Superior temporal gyrus (tissue), 1 donor: Measurements from ENCODE around the gene BCAS2.

ENCODE experiments used
- DNase-seq: peaks from one replicate; pipeline ENCODE4 v3.0.0-alpha.2; 2016; ENCODE audit errors: extremely low spot score

Gene BCAS2

GRCh38 chr1:114559356-114559755 is 22.1 kb downstream of the BCAS2 start:
- no peak for DNase-seq

GRCh38 chr1:114558544-114558943 is 22.9 kb downstream of the BCAS2 start:
- peak; percentile 15 for DNase-seq

- DNase-seq: no peak
Observed at GRCh38 chr1:114554577-114554976, 26.8 kb downstream of the BCAS2 start.

- DNase-seq: no peak
Observed at GRCh38 chr1:114552106-114552639, 29.2 kb downstream of the BCAS2 start.

GRCh38 chr1:114551400-114551799 is 30.0 kb downstream of the BCAS2 start:
- no peak for DNase-seq

GRCh38 chr1:114550336-114550735 is 31.1 kb downstream of the BCAS2 start:
- DNase-seq: no peak

- no peak for DNase-seq
Observed at GRCh38 chr1:114549137-114549536, 32.3 kb downstream of the BCAS2 start.

GRCh38 chr1:114547076-114547475 is 34.3 kb downstream of the BCAS2 start:
- no peak for DNase-seq

GRCh38 chr1:114545796-114546195 is 35.6 kb downstream of the BCAS2 start:
- no peak for DNase-seq

- no peak for DNase-seq
Observed at GRCh38 chr1:114545315-114545714, 36.1 kb downstream of the BCAS2 start.

- DNase-seq: no peak
Observed at GRCh38 chr1:114540821-114541220, 40.6 kb downstream of the BCAS2 start.

- no peak for DNase-seq
Observed at GRCh38 chr1:114540272-114540671, 41.1 kb downstream of the BCAS2 start.

GRCh38 chr1:114536043-114536442 is 45.4 kb downstream of the BCAS2 start:
- no peak for DNase-seq

- no peak for DNase-seq
Observed at GRCh38 chr1:114535401-114535800, 46.0 kb downstream of the BCAS2 start.

- DNase-seq: no peak
Observed at GRCh38 chr1:114531094-114531493, 50.3 kb downstream of the BCAS2 start.

- no peak for DNase-seq
Observed at GRCh38 chr1:114530224-114530623, 51.2 kb downstream of the BCAS2 start.

- no peak for DNase-seq
Observed at GRCh38 chr1:114524944-114525343, 56.5 kb downstream of the BCAS2 start.

GRCh38 chr1:114522264-114522575 is 59.2 kb downstream of the BCAS2 start:
- no peak for DNase-seq

GRCh38 chr1:114521396-114522263 is 59.8 kb downstream of the BCAS2 start:
- DNase-seq: no peak
